ENCODE results near the gene CTSA. TPM values are rescaled to one million over a fixed set of nuclear protein-coding genes. Genes with fewer than 3 reads are reported as not detected.
A peak's percentile ranks its signal among the peaks of the same experiment; 100 is the strongest.

CTSA gene
- total RNA-seq, 6 experiments from 2014 or later: 133 to 176 (median 155) TPM

GRCh38 chr20:45933266-45934045 is 42.3 kb downstream of the CTSA start:
- Mint-ChIP-seq H3K4me3 (peak overlapping the region; percentile 99), H3K36me3 (ENCODE audit: low read depth) (peaks cover 14% of the 10 kb centered on the region), H3K27ac (peak overlapping the region; percentile 99), H3K9me3 (no peaks in the 10 kb centered on the region), H3K27me3 (ENCODE audit: insufficient read depth) (peaks cover 3% of the 10 kb centered on the region; the same call in 1 of the 2 replicates), H3K4me1 (ENCODE audit: low read depth) (peaks cover 30% of the 10 kb centered on the region)
- DNase-seq: peak; percentile 79
- TF ChIP-seq, protein P1, sequence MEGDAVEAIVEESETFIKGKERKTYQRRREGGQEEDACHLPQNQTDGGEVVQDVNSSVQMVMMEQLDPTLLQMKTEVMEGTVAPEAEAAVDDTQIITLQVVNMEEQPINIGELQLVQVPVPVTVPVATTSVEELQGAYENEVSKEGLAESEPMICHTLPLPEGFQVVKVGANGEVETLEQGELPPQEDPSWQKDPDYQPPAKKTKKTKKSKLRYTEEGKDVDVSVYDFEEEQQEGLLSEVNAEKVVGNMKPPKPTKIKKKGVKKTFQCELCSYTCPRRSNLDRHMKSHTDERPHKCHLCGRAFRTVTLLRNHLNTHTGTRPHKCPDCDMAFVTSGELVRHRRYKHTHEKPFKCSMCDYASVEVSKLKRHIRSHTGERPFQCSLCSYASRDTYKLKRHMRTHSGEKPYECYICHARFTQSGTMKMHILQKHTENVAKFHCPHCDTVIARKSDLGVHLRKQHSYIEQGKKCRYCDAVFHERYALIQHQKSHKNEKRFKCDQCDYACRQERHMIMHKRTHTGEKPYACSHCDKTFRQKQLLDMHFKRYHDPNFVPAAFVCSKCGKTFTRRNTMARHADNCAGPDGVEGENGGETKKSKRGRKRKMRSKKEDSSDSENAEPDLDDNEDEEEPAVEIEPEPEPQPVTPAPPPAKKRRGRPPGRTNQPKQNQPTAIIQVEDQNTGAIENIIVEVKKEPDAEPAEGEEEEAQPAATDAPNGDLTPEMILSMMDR (IDR thresholded peaks at IDR 0.05): peak; percentile 58

- peaks cover 32% of the 10 kb centered on the region for H3K4me1 Mint-ChIP-seq (ENCODE audit: low read depth)
- DNase-seq: no peak
- peak overlapping the region; percentile 99 for H3K27ac Mint-ChIP-seq
- H3K36me3 Mint-ChIP-seq (ENCODE audit: low read depth): peaks cover 15% of the 10 kb centered on the region
- TF ChIP-seq, protein P1 (IDR thresholded peaks at IDR 0.05): no peak
- peak overlapping the region; percentile 99 for H3K4me3 Mint-ChIP-seq
- peaks cover 3% of the 10 kb centered on the region; the same call in 1 of the 2 replicates for H3K27me3 Mint-ChIP-seq (ENCODE audit: insufficient read depth)
- H3K9me3 Mint-ChIP-seq: no peaks in the 10 kb centered on the region
Observed at GRCh38 chr20:45934046-45934585, 43.0 kb downstream of the CTSA start.

DNA sequence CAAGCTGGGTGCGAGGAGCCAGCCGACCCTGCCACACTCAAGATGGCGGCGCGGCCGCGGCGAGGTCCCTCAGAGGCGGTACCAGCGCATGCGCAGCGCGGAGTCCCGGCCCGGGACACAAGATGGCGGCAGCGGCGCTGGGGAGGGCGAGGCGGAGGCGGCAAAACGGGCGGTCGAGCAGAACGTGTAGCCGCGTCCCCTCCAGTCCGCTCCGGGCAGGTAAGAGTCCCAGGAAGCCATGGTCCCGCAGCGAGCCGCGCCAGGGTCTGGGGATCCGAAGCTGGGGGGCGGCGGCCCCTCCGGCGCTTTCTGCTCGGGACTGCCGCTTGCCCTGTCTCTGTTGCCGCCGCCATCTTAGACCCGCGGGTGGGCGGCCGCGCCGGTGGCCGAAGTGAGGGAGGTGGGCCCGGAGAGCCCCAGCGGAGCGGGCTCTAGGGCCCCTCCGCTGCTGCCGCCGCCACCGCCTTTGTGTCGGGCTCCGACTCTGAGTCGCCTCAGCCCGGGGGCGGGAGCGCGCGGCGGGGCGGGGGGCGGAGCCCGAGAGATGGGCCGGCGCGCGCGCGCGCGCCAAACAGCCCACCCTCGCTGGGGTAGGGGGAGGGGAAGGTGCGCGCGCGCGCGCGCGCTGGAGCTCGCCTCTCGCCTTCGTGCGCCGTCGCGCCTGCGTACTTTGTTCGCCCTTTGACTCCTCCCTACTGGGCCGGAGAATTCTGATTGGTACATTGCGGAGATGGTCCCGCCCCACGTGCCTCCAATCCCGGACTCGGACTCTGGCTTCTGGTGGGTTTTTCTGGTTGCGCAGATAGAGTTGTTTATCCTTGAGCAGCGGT is 43.7 kb downstream of the CTSA start, which contains the start of gene PCIF1:
Gene PCIF1, plus strand, starts transcription at position 98 of the 830 bp plus-strand sequence. CDS start 4,317 bp downstream, outside the sequence.
- H3K9me3 Mint-ChIP-seq: no peaks in the 10 kb centered on the region
- peak within 1 kb of the TSS; percentile 99 for H3K27ac Mint-ChIP-seq
- peaks cover 21% of the 10 kb centered on the region for H3K36me3 Mint-ChIP-seq (ENCODE audit: low read depth)

DNA sequence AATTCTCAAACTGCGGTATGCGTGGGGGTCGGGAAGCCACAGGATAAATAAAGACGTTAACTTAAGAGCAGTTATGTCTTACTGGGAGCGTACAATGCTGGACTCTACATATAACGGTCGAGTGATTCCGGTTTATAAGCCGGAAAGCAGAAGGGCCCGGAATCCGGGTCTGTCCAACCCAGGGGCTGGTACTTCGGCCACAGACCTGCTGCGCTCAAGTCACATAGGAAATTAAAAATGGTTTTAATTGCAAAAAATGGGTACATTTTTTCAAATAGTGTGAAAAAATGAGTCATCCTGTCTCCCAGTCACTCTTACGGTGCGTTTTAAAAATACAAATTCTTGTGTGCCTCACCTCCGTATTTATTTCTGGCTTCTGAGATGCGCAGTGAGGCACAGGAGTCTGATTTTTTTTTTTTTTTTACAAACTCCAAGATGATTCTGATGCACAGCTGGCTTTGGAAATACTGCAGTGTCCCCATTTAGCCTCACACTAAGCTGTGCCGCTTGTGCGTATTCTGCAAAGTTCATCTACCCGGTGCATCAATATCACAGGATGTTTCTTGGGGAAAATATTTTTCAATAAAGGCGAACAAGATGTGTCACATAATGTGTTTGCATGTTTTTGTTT is 44.4 kb downstream of the CTSA start:
- no peak for DNase-seq
- Mint-ChIP-seq H3K27me3 (ENCODE audit: insufficient read depth) (peaks cover 3% of the 10 kb centered on the region; the same call in 1 of the 2 replicates), H3K4me1 (ENCODE audit: low read depth) (peaks cover 32% of the 10 kb centered on the region), H3K9me3 (no peaks in the 10 kb centered on the region), H3K36me3 (ENCODE audit: low read depth) (peaks cover 22% of the 10 kb centered on the region), H3K4me3 (peak overlapping the region; percentile 91), H3K27ac (peak overlapping the region; percentile 91)
- TF ChIP-seq, protein P1 (IDR thresholded peaks at IDR 0.05): no peak

More for the DNA sequence above, 43.7 kb downstream of the CTSA start, which contains the start of gene PCIF1:
- Mint-ChIP-seq H3K4me1 (ENCODE audit: low read depth) (peaks cover 32% of the 10 kb centered on the region), H3K27me3 (ENCODE audit: insufficient read depth) (peaks cover 3% of the 10 kb centered on the region; the same call in 1 of the 2 replicates), H3K4me3 (peak within 1 kb of the TSS; percentile 99)
- TF ChIP-seq, protein P1 (IDR thresholded peaks at IDR 0.05): peak; percentile 16; the same call in 1 of the 2 replicates
- DNase-seq: peak; percentile 96

DNA sequence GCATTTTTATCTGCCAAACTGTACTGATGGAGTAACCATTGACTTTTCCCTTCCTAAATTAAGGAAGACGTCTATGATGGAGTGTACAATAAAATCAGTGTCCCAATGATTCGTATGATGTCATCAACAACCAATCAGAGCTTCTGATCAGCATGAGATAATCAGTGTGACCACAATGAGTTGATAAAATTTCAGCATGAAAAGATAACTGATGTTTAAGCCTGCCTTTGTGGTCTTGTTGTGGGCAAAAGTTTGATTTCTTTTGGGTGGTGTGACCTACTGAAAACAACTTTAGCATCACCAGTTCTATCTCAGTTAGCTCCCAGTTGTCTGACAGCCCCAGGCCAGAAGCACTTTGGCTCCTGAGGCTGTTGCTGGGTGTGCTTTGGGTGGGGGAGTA is 46.6 kb downstream of the CTSA start:
- Mint-ChIP-seq H3K9me3 (no peaks in the 10 kb centered on the region), H3K4me3 (no peak overlapping the region; the same call in 1 of the 2 replicates), H3K4me1 (ENCODE audit: low read depth) (peaks cover 32% of the 10 kb centered on the region), H3K27ac (peak overlapping the region; percentile 75), H3K36me3 (ENCODE audit: low read depth) (peaks cover 22% of the 10 kb centered on the region), H3K27me3 (ENCODE audit: insufficient read depth) (peaks cover 3% of the 10 kb centered on the region; the same call in 1 of the 2 replicates)
- TF ChIP-seq, protein P1 (IDR thresholded peaks at IDR 0.05): no peak
- peak; percentile 32 for DNase-seq

All from HFFc6 (cell line).